Subcutaneous adipose tissue (tissue), 4 donors: ENCODE measurements around the gene TACC2. TPM values are rescaled to one million over a fixed set of nuclear protein-coding genes. Genes with fewer than 3 reads are reported as not detected.

Experiments
- CTCF ChIP-seq: fragments of 450-650 bp; IDR thresholded peaks from one replicate; pipeline ENCODE4 v1.5.1; 2016; ENCODE audit warnings: low read depth, mild to moderate bottlenecking, control low read depth, antibody characterized with exemption, moderate library complexity
- total RNA-seq, 4 donors: library from RNA; depleted of rRNA; stranded (reverse); fragments of >200 nt; gene quantifications; one replicate each; pipeline ENCODE4 v1.1.0, GENCODE V29; 2016

TACC2 gene
- total RNA-seq, 4 donors from 2014 or later, result 16.1 to 71.6 (median 23.3) TPM

GRCh38 chr10:122297583-122297982, 308.6 kb downstream of the TACC2 start:
- no peak for TF ChIP-seq CTCF

GRCh38 chr10:122298206-122298597, 309.2 kb downstream of the TACC2 start:
- no peak for TF ChIP-seq CTCF

- TF ChIP-seq CTCF, result no peak
Observed at GRCh38 chr10:122298598-122299301, 309.8 kb downstream of the TACC2 start.

GRCh38 chr10:122299423-122300075, 310.6 kb downstream of the TACC2 start:
- TF ChIP-seq CTCF, result no peak

GRCh38 chr10:122301055-122301810, 312.3 kb downstream of the TACC2 start:
- TF ChIP-seq CTCF, result no peak

GRCh38 chr10:122301811-122302115, 312.8 kb downstream of the TACC2 start:
- no peak for TF ChIP-seq CTCF

- TF ChIP-seq CTCF, result no peak
Observed at GRCh38 chr10:122302315-122302714, 313.4 kb downstream of the TACC2 start.
